Choroid plexus epithelial cell (primary cell): ENCODE data around the gene JMJD1C.

Experiments
- DNase-seq: peaks from one replicate; pipeline ENCODE4 v3.0.0-alpha.2; 2010; ENCODE audit warnings: low read depth
- H3K4me3 ChIP-seq: 2 replicates; pipeline ENCODE4 v1.5.1; 2011; ENCODE audit warnings: low read depth, mild to moderate bottlenecking, control low read depth, low read length, moderate library complexity
- CTCF ChIP-seq: conservative IDR thresholded peaks from 2 replicates; pipeline ENCODE4 v1.5.1; 2011; ENCODE audit warnings: low read depth, mild to moderate bottlenecking, control low read depth, inconsistent platforms, low read length, moderate library complexity

The JMJD1C gene

DNA sequence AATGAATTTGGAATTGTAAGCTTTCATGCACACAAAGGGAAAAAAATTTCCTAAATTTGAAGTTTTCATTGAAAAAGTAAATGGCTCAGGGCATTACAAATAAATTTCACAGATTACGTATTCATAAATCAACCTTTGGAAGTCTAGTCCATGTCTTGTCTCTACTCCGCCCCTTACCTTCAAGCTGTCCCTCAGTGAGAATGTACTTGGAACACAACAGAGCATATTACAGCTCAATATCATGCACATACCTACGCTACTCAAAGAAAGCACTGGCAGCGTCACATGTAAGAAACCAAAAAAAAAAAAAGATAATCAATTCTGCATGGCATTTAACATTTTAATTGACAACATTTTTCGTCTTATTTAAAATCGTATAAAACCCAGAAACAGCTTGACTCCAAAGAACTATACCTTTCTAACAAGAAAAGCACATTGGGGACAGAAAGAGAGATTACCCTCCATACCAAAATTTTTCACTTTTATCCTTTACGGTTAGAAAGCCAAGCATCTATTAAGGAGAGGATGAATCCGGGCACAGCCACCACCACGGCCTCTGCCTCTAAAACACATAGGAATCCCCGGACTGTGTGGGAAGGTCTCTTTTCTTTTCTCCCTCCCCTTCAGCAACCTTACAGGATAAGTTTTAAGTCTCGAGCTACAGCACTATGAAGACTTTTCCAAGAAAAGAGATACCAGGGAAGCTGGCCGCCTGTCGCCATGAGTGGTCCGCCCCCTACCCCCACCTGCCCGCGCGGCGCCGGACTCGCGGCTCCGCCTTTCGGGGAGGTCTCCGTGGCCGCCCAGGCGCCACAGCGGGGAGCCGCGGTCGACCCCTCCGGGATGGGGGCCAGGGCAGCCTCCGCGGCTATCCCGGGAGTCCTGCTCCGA is 1.1 kb downstream of the JMJD1C start:
- DNase-seq, result peak; percentile 48
- TF ChIP-seq CTCF, result no peak

DNA sequence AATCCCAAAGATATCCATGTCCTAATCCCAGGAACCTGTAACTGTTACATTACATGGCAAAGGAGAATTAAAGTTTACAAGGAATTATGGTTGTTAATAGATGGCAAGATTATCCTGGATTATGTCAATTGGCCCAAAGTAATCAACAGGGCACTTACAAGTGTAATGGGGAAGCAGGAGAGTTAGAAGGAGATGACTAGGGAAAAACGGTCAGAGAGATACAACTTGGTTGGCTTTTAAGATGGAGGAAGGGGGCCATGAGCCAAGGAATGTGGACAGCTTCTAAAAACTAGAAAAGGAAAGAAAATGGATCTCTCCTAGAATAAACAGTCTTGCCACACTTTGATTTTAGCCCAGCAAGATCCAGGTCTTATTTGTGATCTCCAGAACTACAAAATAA is 3.3 kb downstream of the JMJD1C start:
- no peak for TF ChIP-seq CTCF
- DNase-seq, result no peak
- no peak overlapping the region for H3K4me3 ChIP-seq

More for the DNA sequence above, 1.1 kb downstream of the JMJD1C start:
- peak overlapping the region; percentile 85 for H3K4me3 ChIP-seq

- TF ChIP-seq CTCF, result no peak
- no peak overlapping the region for H3K4me3 ChIP-seq
- no peak for DNase-seq
These were observed 7.6 kb downstream of the JMJD1C start for GRCh38 chr10:63458177-63458576.

DNA sequence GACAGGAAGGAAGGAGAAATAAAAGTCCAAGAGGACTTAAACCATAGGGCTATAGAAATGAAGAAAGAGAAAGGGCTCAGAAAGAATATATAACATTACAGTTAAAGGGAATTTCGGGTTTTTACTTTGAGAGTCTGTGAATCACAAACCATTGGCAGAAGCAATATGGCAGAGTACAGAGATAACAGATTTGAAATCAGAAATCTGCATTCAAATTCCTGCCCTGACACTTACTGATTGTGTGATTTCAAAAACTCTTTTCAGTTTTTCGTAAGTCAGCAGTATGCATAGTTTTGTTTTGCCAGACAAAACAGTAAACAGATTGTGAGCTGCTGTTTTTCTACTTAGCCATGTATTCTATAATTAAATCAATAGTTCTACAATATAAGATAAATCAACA is 8.2 kb downstream of the JMJD1C start:
- no peak overlapping the region for H3K4me3 ChIP-seq
- no peak for DNase-seq
- TF ChIP-seq CTCF, result no peak

DNA sequence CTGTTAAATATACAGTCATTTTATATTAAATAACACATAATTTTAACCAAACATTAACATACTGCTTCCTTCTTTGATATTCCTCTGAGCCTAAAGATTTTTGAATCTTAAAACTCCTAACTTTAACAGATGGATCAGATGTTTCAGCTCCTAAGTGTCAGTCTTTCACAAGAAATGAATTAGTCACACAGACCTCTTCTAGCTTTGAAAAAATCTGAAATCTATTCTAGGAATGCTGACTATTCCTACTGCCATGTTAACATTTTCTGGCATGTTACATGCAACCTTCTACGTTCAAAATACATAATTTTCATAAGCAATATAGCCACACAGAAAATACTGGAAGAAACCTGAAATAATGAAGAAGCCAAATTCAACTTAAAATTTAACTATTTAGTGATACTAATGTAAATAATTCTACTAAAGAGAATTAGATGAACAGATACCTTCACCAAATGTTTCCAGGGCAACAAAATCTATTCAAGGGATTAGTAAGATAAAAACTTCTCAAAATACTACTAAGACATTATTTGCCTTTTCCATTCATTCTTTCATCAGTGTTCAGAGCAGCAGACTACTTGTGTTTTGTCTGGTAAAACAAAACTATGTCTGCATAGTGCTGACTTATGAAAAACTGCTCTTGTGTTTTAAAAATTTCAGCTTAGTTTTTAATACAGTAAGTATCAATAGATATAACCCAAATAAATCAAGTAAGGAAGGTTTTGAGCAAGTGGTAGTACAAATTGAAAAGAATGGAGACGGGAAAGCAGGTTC is 9.2 kb downstream of the JMJD1C start:
- no peak for TF ChIP-seq CTCF
- no peak overlapping the region for H3K4me3 ChIP-seq
- DNase-seq, result peak; percentile 85

DNA sequence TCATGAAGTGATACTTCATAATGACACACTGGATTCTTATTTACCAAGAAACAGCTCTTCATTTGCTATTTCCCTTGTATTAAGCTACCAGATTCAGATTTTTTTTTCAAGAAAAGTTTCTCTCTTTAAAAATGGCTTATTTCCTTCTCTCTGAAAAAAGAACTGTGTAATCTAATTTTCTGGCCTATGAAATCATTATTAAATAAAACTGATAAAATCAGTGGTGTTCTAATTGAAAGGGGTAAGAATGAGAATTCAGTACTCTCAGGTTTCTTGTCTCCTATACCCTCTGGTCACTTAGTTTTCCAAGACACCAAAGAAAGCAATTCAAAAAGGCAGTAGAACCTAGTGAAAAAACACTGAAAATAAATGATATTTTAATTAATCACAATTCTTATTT is 10.3 kb downstream of the JMJD1C start:
- no peak for TF ChIP-seq CTCF
- no peak for DNase-seq
- no peak overlapping the region for H3K4me3 ChIP-seq
